HG02870 (cell line): ENCODE data around the gene SIPA1L2.

Experiments
- ATAC-seq: cut with Tn5 transposase; IDR thresholded peaks from one replicate; pipeline ENCODE4 v1.9.1; 2021; ENCODE audit warnings: mild to moderate bottlenecking, moderate library complexity; ENCODE audit not compliant: unreplicated experiment

SIPA1L2 gene

GRCh38 chr1:232591344-232591743 is 38.6 kb downstream of the SIPA1L2 start:
- no peak for ATAC-seq

DNA sequence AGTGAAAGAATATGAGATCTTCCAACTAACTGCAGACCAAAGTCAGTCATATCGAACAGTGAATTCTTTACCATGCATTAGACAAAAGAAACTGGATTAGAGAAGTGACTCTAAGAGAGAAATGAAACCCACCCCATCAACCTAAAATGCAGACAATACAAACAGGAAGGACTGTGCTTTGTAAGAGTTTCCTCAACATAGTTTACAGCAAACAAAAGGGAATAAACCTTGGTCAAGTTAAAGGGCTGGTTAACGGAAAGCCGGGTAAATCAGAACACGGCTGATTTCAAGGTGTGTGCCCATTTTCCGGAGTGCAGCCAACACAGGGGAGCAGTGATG is 39.2 kb downstream of the SIPA1L2 start:
- ATAC-seq: peak; percentile 87

DNA sequence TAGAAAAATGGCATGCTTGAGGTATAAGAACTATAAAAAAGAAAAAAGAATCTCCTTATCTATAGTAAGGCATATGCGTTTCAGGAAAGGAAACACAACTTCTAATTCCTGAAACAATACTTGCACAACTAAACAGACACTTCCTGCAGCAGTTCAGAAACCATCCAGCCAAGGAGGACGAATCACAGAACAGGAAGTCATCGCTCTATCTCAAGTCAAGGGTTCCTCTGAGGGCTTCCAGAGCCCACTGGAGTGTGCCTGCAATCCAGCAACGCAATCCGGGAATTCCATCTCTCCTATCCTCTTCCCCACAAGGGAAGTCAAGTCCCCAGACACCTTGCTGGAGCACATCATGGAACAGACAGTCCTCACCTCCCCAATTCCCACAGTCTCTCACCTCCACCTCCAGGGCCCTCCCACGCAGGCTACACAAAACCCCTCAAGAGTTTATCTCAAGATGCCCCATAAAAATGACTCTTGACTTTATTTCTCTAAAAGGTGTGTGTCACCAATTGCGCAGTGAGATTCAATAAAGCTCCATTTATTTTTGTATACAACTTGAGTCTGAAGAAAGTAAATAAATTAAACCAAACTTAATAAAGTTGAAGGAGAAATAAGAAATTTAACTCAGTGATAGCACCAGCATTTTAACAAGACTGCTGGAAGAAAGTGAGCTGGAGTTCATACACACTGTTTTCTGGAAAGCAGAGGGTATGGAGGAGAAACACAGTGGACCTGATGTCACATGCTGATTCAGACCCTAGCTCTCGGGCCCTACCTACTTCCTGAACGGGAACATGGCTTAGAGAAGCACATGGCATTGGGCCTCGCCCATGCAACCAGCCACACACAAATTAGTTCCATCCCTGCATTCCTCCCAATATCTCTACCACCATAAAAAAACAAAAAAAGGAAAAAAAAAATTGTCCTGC is 39.9 kb downstream of the SIPA1L2 start:
- ATAC-seq: peak; percentile 25

DNA sequence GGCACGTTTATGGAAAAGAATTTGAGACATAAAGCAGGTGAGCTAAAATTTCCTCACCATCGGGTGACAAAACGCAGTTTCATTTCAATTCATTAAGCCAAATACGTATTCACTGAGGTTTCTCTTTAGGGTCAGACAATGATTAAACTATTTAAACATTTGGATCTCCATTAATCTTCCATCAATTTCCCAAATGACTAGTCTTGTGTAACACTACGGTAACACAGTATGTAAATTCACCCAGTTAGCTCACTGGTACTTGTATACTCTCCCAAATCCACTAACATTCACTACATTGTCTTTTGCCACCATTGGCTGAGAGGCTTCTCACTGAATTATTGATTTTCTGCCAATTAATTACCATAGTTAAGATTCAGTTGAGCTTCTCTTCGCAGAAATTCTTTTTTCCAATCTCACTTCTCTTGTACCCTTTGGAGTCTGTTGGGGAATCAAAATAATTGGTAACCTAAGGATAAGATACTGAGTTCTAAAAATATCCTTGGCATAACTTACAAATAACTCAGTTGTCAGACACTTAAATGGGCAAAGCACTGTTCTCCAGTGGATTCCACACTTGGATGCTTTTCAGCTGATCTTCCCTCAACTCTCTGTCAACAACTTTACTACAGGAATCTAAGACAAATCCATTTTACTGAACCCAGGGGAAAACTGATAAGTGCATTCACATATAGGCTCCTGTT is 40.7 kb downstream of the SIPA1L2 start:
- ATAC-seq: no peak

GRCh38 chr1:232587141-232588008 is 42.6 kb downstream of the SIPA1L2 start:
- ATAC-seq: no peak

DNA sequence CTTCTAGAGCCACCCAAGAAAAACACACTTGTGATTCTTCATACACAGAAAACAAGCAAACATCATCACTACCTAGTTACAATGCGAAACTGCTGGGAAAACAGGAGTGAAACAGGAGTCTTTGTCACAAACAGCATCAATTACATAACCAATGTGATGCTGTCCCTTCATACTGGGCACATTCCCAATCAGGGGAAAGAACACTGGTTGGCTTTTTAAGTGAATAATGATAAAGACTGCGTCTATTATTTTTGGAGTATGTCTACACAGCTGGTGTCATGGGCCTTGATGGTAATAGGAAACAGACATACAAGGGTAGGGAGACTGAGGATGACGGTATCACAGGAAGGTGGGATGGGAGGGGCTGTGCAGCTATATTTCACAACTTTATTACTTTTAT is 43.3 kb downstream of the SIPA1L2 start:
- ATAC-seq: no peak

GRCh38 chr1:232585486-232585885 is 44.4 kb downstream of the SIPA1L2 start:
- no peak for ATAC-seq

DNA sequence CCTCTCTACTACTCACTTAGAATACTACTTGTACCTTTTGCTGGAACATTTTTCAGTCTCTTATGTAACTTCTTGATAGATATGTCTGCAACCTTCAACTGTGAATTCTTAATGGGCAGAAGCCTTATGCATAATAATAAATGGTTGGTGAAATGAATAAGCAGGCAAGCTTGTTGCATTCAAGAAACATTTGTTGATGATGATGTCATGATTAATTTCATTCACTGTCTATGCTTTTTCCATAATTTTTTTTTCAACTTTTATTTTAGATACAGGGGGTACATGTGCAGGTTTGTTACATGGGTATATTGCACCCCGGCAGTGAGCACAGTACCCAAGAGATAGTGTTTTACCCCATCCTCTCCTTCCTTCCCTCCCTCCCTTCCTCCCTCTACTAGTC is 48.0 kb downstream of the SIPA1L2 start:
- no peak for ATAC-seq
